CD4-positive, alpha-beta T cell treated with Interleukin-17A for 1 hour (primary cell): ENCODE results near the gene CHRNA4.
A peak's percentile ranks its signal among the peaks of the same experiment; 100 is the strongest.

Experiments used
- DNase-seq: peaks from one replicate; pipeline ENCODE4 v3.0.0-alpha.2; 2020

The CHRNA4 gene

GRCh38 chr20:63360850-63361518 lies at the start of gene CHRNA4:
CHRNA4 (minus strand) TSS chr20:63361349; CDS start chr20:63361165, 184 bp downstream.
- no peak for DNase-seq

GRCh38 chr20:63409834-63410435 lies 48.8 kb upstream of the CHRNA4 start:
- DNase-seq = no peak

- peak; percentile 19 for DNase-seq
Measured at GRCh38 chr20:63409066-63409833, 48.1 kb upstream of the CHRNA4 start.

- no peak for DNase-seq
Measured at GRCh38 chr20:63408684-63409046, 47.5 kb upstream of the CHRNA4 start.

- DNase-seq = no peak
Measured at GRCh38 chr20:63407928-63408683, 47.0 kb upstream of the CHRNA4 start.

GRCh38 chr20:63406617-63407245 lies 45.6 kb upstream of the CHRNA4 start:
- DNase-seq = no peak

GRCh38 chr20:63406011-63406410 lies 44.9 kb upstream of the CHRNA4 start:
- DNase-seq = no peak

- DNase-seq = no peak
Measured at GRCh38 chr20:63405102-63405730, 44.1 kb upstream of the CHRNA4 start.

- no peak for DNase-seq
Measured at GRCh38 chr20:63404129-63405085, 43.3 kb upstream of the CHRNA4 start.

- DNase-seq = no peak
Measured at GRCh38 chr20:63403403-63404105, 42.4 kb upstream of the CHRNA4 start.

- DNase-seq = no peak
Measured at GRCh38 chr20:63402860-63403220, 41.7 kb upstream of the CHRNA4 start.

- DNase-seq = no peak
Measured at GRCh38 chr20:63402181-63402859, 41.2 kb upstream of the CHRNA4 start.

GRCh38 chr20:63401384-63402110 lies 40.4 kb upstream of the CHRNA4 start:
- no peak for DNase-seq

GRCh38 chr20:63400486-63401210 lies 39.5 kb upstream of the CHRNA4 start:
- DNase-seq = no peak

GRCh38 chr20:63399596-63400375 lies 38.6 kb upstream of the CHRNA4 start:
- DNase-seq = no peak

- DNase-seq = no peak
Measured at GRCh38 chr20:63398744-63399514, 37.8 kb upstream of the CHRNA4 start.

- DNase-seq = no peak
Measured at GRCh38 chr20:63397946-63398450, 36.8 kb upstream of the CHRNA4 start.
